GM18517 (cell line): ENCODE measurements around the gene SLC41A3.

ENCODE experiments used
- ATAC-seq: cut with Tn5 transposase; IDR thresholded peaks from one replicate; pipeline ENCODE4 v1.9.1; 2021; ENCODE audit warnings: mild to moderate bottlenecking, moderate library complexity; ENCODE audit not compliant: unreplicated experiment

The SLC41A3 gene

GRCh38 chr3:126121074-126121473, 37.1 kb upstream of the SLC41A3 start:
- no peak for ATAC-seq

DNA sequence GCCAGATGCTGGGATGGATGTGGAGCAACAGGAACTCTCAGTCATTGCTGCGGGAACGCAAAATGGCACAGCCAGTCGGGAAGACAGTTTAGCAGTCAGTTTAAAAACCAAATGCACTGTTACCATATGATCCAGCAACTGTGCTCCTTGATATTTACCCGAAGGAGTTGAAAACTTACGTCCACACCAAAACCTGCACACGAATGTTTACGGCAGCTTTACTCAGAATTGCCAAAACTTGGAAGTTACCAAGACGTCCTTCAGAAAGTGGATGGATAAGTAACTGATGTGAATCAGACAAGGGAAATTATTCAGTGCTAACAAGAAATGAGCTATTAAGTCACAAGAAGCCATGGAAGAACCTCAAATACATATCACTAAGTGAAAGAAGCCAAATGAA, 36.1 kb upstream of the SLC41A3 start:
- ATAC-seq: no peak

DNA sequence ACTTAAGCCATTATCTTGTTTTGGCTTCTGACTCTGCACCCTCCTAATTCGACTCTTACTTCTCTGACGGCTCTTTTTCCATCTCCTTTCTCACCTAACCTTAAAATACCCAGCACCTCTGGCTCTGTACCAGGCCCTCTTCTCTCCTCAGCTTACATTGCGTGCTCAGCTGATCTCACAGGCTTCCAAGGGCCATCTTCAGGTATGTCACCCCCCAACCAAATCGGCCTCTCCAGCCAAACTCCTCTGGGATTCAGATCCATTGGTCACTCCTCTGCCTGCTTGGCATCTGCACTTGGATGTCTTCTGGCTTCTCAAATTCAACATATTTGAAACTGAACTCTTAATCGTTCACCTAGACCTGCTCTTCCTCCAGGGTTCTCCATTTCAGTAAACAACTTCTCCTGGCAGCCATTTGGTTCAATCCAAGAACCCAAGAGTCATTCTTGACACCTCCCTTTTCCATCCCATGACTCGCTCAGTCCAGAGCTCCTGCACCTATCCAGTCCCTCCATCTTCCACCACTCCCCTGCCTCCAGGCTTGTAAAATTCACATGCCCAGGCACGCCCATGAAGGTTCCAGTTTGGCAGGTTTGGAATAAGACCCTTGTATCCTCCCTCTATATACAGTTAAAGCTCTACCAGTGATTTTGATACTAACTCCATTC, 35.2 kb upstream of the SLC41A3 start:
- ATAC-seq: no peak

- ATAC-seq: no peak
Observed at GRCh38 chr3:126118591-126118990, 34.7 kb upstream of the SLC41A3 start.

GRCh38 chr3:126117786-126118185, 33.9 kb upstream of the SLC41A3 start:
- no peak for ATAC-seq

DNA sequence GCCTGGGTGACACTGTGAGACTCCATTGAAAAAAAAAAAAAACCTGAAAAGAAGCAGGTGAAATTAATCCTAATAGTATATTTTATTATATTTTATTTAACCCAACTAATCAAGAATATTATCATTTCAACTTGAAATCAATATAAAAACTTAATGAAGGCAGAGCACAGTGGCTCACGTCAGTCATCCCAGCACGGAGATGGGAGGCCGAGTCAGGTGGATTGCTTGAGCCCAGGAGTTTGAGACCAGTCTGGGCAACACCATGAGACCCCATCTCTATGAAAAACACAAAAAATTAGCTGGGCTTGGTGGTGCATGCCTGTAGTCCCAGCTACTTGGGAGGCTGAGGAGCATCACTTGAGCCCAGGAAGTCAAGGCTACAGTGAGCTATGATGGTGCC, 33.3 kb upstream of the SLC41A3 start:
- no peak for ATAC-seq

- ATAC-seq: no peak
Observed at GRCh38 chr3:126116526-126116925, 32.6 kb upstream of the SLC41A3 start.

DNA sequence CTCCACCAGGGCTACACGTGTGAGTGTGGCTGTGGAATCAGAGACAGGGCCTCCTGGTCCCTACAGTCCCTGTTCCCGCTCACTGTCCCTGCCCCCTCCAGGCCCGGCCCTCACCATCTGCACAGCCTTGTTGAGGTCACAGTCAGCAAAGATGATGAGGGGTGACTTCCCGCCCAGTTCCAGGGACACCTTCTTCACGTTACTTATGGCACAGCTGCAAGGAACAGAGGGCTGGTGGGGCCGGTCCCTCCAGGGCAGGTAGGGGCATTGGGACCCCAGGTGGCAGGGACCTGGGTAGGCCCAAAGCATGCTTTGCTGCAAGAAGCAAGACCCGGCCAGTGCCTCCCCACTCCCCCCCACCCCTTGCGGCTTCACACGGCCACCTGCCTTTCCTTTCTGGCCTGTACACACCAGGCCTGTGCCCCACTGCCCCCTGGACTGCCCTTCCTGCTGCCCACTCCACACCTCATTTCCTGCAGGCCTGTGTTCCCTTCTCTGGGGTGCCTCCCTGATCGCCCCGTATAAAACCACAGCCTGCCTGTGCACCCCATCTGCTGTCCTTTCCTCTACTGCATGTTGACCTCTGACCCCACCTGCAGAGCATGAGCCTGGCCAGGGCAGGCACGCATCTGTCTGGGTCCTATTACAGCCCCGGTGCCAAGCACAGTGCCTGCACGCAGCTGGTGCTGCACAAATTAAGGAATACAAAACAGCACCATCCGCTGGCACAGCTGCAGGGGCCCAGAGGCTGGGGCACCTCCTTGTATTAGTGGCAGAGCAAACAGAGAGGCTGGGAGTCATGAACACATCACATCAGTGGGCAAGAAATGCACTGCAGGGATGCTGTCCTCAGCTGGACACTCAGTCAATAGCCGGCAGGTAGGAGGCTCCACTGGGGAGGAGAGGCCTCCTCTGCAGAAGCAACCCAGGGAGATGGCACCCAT, 30.8 kb upstream of the SLC41A3 start:
- no peak for ATAC-seq

- no peak for ATAC-seq
Observed at GRCh38 chr3:126113733-126114442, 30.0 kb upstream of the SLC41A3 start.

DNA sequence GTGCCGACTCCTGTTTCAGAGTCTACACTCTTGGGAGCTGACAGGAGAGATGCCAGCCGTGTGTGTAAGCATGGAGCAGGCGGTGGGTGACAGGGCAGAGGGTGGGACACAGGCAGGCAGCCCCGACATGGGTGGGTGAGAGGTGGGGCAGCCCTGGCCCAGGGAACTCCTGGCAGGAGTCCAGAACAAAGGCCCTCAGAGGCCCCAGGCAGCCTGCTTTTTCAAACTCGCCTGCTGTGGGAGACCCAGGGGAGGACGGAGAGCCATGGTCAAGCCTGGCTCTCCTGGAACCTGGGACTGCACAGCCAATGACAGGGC, 29.3 kb upstream of the SLC41A3 start:
- ATAC-seq: no peak

GRCh38 chr3:126112531-126113237, 28.8 kb upstream of the SLC41A3 start:
- ATAC-seq: no peak

DNA sequence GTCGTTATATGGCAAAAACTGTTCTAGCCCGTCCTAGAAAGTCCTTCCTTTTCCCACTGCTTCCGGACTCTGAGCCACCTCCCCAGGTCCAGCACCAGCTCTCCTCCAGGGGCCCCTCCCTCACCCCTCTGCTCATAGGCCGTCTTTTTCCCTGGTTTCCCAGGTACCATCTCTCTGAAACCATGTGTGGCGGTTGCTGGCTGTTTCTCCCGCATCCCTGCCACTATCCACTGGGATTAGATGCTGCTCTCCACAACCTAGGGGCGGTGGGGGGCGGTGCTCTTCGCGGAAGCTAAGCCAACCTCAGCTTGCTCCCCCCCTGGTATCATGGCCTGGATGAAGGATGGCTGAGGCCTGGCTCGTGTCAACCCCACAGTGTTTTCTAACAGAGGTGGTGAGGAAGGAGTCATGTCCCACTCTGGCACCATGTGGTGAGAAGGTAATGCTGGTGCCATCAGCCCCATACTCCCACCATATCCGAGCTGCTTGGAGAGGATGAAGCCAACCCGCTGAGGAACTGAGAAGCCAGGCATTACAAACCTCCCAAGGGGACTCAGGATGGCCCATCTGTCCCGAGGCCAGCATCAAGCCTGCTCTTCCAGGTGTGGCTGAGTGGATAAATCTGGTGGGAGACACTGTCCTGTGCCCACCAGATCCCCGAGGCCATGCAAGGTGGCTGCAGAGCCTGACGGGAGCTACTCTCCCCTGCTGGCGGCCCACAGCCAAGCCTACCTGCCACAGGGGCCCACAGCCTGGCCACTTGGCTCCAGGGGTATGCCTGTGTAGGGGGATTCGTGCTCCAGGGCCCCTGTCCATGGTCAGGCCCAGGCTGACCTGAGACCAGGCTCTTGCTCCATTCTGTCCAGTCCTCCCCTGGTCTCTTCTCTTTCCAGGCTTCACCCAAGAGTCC, 27.9 kb upstream of the SLC41A3 start:
- no peak for ATAC-seq

GRCh38 chr3:126111126-126111551, 27.2 kb upstream of the SLC41A3 start:
- no peak for ATAC-seq

DNA sequence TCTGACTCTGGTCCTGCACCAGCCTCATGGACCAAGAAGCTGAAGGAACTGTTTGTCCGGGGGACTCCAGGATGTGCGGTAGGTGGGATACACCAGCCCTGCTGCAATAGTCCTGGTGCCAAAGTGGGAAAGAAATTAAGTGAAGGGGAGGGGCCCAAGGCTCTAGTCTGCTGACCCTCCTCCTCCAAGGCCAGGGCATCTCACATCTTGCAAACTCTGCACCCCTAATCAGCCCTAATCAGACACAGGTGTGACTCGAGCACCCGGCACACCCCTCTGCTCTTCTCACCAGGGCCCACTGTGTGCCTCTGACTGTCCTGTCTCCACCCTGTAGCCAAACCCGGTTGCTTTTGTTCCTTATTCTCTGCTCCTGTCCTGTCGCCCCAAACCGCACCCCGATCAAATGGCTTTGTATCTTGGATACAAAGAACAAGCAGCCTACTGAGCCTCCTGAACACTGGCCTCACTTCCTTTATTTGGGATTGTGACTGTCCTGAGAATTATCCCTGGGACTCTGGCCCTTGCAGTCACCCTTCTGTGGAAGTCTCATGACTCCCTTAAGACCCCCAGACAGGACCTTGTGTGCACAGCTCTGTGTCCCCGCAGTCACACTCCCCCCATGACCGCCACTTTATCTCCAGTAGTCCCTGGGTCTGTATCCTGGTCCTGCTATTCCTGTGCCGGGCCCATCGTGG, 26.7 kb upstream of the SLC41A3 start:
- no peak for ATAC-seq

GRCh38 chr3:126109880-126110235, 25.9 kb upstream of the SLC41A3 start:
- no peak for ATAC-seq

- no peak for ATAC-seq
Observed at GRCh38 chr3:126109146-126109879, 25.4 kb upstream of the SLC41A3 start.

DNA sequence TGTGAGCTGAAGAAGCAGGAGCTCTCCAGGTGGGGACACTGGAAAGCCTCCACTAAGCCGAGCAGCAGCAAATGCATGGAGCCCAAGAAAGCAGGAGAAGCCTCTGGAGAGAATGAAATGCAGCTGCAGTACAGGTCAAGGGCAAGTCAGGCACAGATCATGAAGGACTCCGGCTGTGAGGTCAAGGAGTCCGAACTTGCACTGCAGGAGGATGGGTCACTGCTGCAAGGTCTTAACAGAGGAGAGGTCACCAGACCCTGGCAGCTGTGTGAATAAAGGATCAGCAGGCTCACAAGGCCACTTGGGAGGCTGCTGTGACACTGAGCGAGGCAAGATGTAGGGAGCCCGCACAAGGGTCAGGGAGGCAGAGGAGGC, 24.7 kb upstream of the SLC41A3 start:
- ATAC-seq: no peak

DNA sequence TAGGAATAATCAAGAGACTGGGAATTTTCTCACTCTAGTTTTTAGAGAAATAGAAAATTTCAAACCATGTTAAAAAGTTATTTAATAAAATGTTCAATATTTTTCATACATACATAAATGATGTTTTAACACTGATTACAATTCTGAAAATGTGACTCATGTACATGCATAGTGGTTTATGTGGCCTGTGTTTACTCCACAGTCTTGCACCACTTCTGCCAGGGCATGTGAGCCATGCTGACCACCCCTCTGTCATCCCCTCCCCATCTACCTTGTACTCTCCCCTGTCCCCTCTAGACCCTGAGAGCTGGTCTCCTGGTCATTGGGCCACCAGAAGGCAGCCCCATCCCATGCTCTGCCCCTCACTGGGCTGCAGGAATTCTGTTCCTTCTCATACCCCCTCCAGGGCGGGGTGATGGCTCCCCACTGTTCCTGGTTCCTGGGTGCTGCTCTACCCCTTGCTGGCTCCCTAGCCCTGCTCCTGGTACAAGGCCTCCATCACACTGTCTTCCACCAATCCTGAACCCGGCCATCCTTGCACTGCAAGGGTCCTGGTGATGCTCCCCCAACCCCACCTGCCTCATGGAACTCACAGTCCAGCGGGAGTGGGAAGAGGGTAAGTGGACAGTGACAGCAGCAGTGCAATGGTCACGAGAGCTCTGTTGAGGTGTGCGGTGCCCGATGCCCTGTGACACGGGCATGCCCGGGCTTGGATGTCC, 24.2 kb upstream of the SLC41A3 start:
- no peak for ATAC-seq
